Uterus (tissue), 2 donors: ENCODE results near the gene CLEC4M.

Experiments used
- POLR2A ChIP-seq, 2 donors: fragments of 450-650 bp; IDR thresholded peaks; one replicate each; pipeline ENCODE4 v1.6.1; 2016; ENCODE audit warnings: antibody characterized with exemption in 2 of 2, mild to moderate bottlenecking in 1 of 2, moderate library complexity in 1 of 2
- TF ChIP-seq, protein P1 (sequence below), 4 experiments: fragments of 200-600 bp in 2 of 4; fragments of 450-650 bp in 2 of 4; sonication (generic) in 2 of 4; IDR thresholded peaks; one replicate each; pipeline ENCODE4 v1.5.1; 2016 to 2019; ENCODE audit warnings: antibody characterized with exemption in 4 of 4, mild to moderate bottlenecking in 2 of 4, moderate library complexity in 1 of 4

DNA sequence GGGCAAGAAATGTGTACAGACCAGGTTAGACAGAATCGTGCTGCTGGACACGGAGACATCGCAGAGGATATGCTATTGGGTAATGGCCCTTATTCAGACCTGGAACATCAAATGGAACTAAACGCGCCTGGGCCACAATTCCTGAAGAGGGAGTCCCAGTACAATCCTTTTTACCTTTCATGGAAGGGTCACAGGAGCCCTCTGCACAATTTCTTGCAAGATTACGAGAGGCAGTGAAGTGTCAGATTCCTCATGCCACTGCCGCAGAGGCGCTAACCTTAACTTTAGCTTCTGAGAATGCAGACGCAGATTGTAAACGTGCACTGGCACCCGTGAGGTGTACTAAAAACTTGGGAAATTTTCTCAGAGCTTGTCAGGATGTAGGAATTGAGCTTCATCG is 18.1 kb downstream of the CLEC4M start:
- TF ChIP-seq, protein P1, sequence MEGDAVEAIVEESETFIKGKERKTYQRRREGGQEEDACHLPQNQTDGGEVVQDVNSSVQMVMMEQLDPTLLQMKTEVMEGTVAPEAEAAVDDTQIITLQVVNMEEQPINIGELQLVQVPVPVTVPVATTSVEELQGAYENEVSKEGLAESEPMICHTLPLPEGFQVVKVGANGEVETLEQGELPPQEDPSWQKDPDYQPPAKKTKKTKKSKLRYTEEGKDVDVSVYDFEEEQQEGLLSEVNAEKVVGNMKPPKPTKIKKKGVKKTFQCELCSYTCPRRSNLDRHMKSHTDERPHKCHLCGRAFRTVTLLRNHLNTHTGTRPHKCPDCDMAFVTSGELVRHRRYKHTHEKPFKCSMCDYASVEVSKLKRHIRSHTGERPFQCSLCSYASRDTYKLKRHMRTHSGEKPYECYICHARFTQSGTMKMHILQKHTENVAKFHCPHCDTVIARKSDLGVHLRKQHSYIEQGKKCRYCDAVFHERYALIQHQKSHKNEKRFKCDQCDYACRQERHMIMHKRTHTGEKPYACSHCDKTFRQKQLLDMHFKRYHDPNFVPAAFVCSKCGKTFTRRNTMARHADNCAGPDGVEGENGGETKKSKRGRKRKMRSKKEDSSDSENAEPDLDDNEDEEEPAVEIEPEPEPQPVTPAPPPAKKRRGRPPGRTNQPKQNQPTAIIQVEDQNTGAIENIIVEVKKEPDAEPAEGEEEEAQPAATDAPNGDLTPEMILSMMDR (IDR thresholded peaks at IDR 0.05): no peak
- TF ChIP-seq POLR2A (IDR thresholded peaks at IDR 0.05): no peak
